ENCODE data around the gene SPCS2. TPM values are rescaled to one million over a fixed set of nuclear protein-coding genes. Genes with fewer than 3 reads are reported as not detected.

SPCS2 gene
- total and polyA plus RNA-seq, 2 of the 8 experiments (the other 6 are each of a cell fraction or from before 2014, with no cell fraction given): 92.7 to 161 TPM

- Histone ChIP-seq H3K23me2 (ENCODE audit: low read depth, low read length) (no peaks in the 10 kb centered on the region), H3K4me3 (ENCODE audit: extremely low read depth in 1 of 4, insufficient read depth in 2 of 4, low read depth in 3 of 4, low read length in 4 of 4) (no peak overlapping the region), H4K5ac (ENCODE audit: insufficient read length, low read depth, low read length) (no peak overlapping the region), H3K4ac (replicated peaks; ENCODE audit: insufficient read length, low read depth, low read length) (no peak overlapping the region), H3K79me1 (ENCODE audit: low read depth, low read length) (no peaks in the 10 kb centered on the region), H3K14ac (ENCODE audit: insufficient read length) (no peak overlapping the region), H4K91ac (replicated peaks; ENCODE audit: insufficient read length, low read length) (no peak overlapping the region), H3K79me2 (ENCODE audit: control insufficient read depth in 1 of 2, insufficient read depth in 2 of 2, low read length in 2 of 2) (no peaks in the 10 kb centered on the region), H2BK15ac (ENCODE audit: low read length) (no peak overlapping the region), H3K27me3 (replicated peaks in 1 of 4; ENCODE audit: control insufficient read depth in 3 of 4, extremely low read depth in 1 of 4, insufficient read depth in 3 of 4, low read length in 3 of 4) (no peaks in the 10 kb centered on the region), H3K4me2 (ENCODE audit: insufficient read depth in 1 of 2, low read depth in 2 of 2, low read length in 2 of 2) (no peak overlapping the region), H2BK5ac (ENCODE audit: low read depth, low read length) (no peak overlapping the region), H3K4me1 (replicated peaks in 1 of 4; ENCODE audit: control insufficient read depth in 3 of 4, insufficient read depth in 4 of 4, low read length in 3 of 4) (no peaks in the 10 kb centered on the region), H3K9ac (replicated peaks in 1 of 4; ENCODE audit: extremely low read depth in 1 of 4, low read depth in 3 of 4, low read length in 3 of 4) (no peak overlapping the region), H4K8ac (ENCODE audit: extremely low read depth, insufficient read depth, low read length) (no peak overlapping the region), H4K20me1 (replicated peaks in 1 of 2; ENCODE audit: control insufficient read depth in 1 of 2, insufficient read depth in 2 of 2, low read length in 2 of 2) (peaks cover 0 to 2% of the 10 kb centered on the region in 2 experiments), H3K56ac (replicated peaks; ENCODE audit: insufficient read length, low read depth, low read length) (no peak overlapping the region), H3K9me3 (ENCODE audit: insufficient read depth in 2 of 2, low read depth in 1 of 2, low read length in 1 of 2) (no peaks in the 10 kb centered on the region), H2AK5ac (ENCODE audit: low read depth, low read length) (no peak overlapping the region), H2BK20ac (ENCODE audit: low read length) (no peak overlapping the region), H3K18ac (ENCODE audit: extremely low read depth, low read length) (no peak overlapping the region), H3K36me3 (ENCODE audit: control insufficient read depth in 2 of 4, insufficient read depth in 4 of 4, low read length in 3 of 4) (peaks cover 6 to 25% (median 10%) of the 10 kb centered on the region in 4 experiments), H3K23ac (ENCODE audit: insufficient read length) (no peak overlapping the region), H2AFZ (ENCODE audit: low read length) (no peak overlapping the region), H3K27ac (ENCODE audit: low read depth, low read length) (no peak overlapping the region), H2BK120ac (replicated peaks; ENCODE audit: low read depth, low read length) (no peak overlapping the region), H2BK12ac (ENCODE audit: low read depth, low read length) (no peak overlapping the region)
- FAIRE-seq: no peak
- ChIA-PET POLR2A (ENCODE audit: partially characterized antibody) (interaction anchor here (1.0 to 1.4 kb wide), 2 partner anchors 12 to 13 kb away, joined by 3 to 5 read pairs; partner anchors contain the start of gene NEU3), CTCF (ENCODE audit: partially characterized antibody) (interaction anchor here (0.6 to 3.0 kb wide), 5 partner anchors 11 to 924 kb away, joined by 3 to 10 read pairs (median 3); no protein-coding TSS in a partner anchor)
- no peak for DNase-seq (ENCODE audit: low read depth in 1 of 2, low spot score in 2 of 2)
- 92% methylated on average over 1 of the region's 1 CpG; no CpG with 5 or more reads in 1 of the 2 experiments for WGBS, 2 experiments (ENCODE audit: extremely low coverage in 1 of 2, insufficient coverage in 1 of 2, insufficient read length in 1 of 2, insufficient replicate concordance in 2 of 2, low coverage in 1 of 2, low lambda C conversion rate in 2 of 2, missing lambda C conversion rate in 1 of 2)
- TF ChIP-seq CHD2 (IDR thresholded peaks at IDR 0.05; ENCODE audit: low read length) (no peak), CHD1 (IDR thresholded peaks at IDR 0.05; ENCODE audit: low read depth, low read length) (no peak), SP1 (IDR thresholded peaks at IDR 0.05; ENCODE audit: low read depth, low read length) (no peak), USF2 (IDR thresholded peaks at IDR 0.05; ENCODE audit: low read length) (no peak), POU5F1 (IDR thresholded peaks at IDR 0.05; ENCODE audit: low read depth, low read length) (no peak), CBX8 (IDR thresholded peaks at IDR 0.05; ENCODE audit: borderline replicate concordance, low read depth, low read length) (no peak), GABPA (IDR thresholded peaks at IDR 0.05; ENCODE audit: borderline replicate concordance, insufficient read depth, low read length) (no peak), POLR2A (IDR thresholded peaks at IDR 0.05; ENCODE audit: control extremely low read depth in 1 of 2, low read depth in 2 of 2, low read length in 2 of 2) (no peak), GTF2F1 (IDR thresholded peaks at IDR 0.05; ENCODE audit: borderline replicate concordance, low read depth, low read length) (no peak), TAF7 (optimal IDR thresholded peaks at IDR 0.05; ENCODE audit: borderline replicate concordance, low read depth, low read length) (no peak), CTBP2 (IDR thresholded peaks at IDR 0.05; ENCODE audit: borderline replicate concordance, insufficient read depth, insufficient read length, low read length) (no peak), ZNF274 (IDR thresholded peaks at IDR 0.05; ENCODE audit: borderline replicate concordance, extremely low read depth, low read length) (no peak), SP2 (IDR thresholded peaks at IDR 0.05; ENCODE audit: low read length) (no peak)
These were observed 53.5 kb downstream of the SPCS2 start for GRCh38 chr11:75002516-75002915.

Measured in H1 (cell line).